GM19452 (cell line): Measurements from ENCODE around the gene SLC22A5.
"Not testable (repeated sequence)": the region's sequence is repeated elsewhere in the genome, so short reads cannot be mapped to it uniquely, and the experiment has no call there.

Experiments used
- ATAC-seq: cut with Tn5 transposase; IDR thresholded peaks from one replicate; pipeline ENCODE4 v1.9.1; 2021; ENCODE audit not compliant: unreplicated experiment

Gene SLC22A5

GRCh38 chr5:132410451-132411303, 41.2 kb downstream of the SLC22A5 start:
- peak; percentile 69 for ATAC-seq

GRCh38 chr5:132411304-132412013, 41.9 kb downstream of the SLC22A5 start:
- ATAC-seq = no peak

GRCh38 chr5:132413567-132413966, 44.1 kb downstream of the SLC22A5 start:
- no peak for ATAC-seq

- no peak for ATAC-seq
These were observed 45.3 kb downstream of the SLC22A5 start for GRCh38 chr5:132414634-132415378.

- ATAC-seq = not testable (repeated sequence)
These were observed 46.0 kb downstream of the SLC22A5 start for GRCh38 chr5:132415516-132415915.

- no peak for ATAC-seq
These were observed 46.9 kb downstream of the SLC22A5 start for GRCh38 chr5:132416306-132417009.

- no peak for ATAC-seq
These were observed 47.5 kb downstream of the SLC22A5 start for GRCh38 chr5:132417010-132417439.

- no peak for ATAC-seq
These were observed 48.0 kb downstream of the SLC22A5 start for GRCh38 chr5:132417461-132417860.

GRCh38 chr5:132417889-132418485, 48.5 kb downstream of the SLC22A5 start:
- ATAC-seq = no peak

- ATAC-seq = no peak
These were observed 49.4 kb downstream of the SLC22A5 start for GRCh38 chr5:132418881-132419280.

GRCh38 chr5:132419502-132420468, 50.3 kb downstream of the SLC22A5 start:
- no peak for ATAC-seq

- ATAC-seq = peak; percentile 43
These were observed 51.3 kb downstream of the SLC22A5 start for GRCh38 chr5:132420706-132421272.

GRCh38 chr5:132421462-132421861, 52.0 kb downstream of the SLC22A5 start:
- no peak for ATAC-seq

GRCh38 chr5:132422720-132423437, 53.4 kb downstream of the SLC22A5 start:
- ATAC-seq = peak; percentile 22

- no peak for ATAC-seq
These were observed 54.0 kb downstream of the SLC22A5 start for GRCh38 chr5:132423438-132423898.

- ATAC-seq = no peak
These were observed 54.8 kb downstream of the SLC22A5 start for GRCh38 chr5:132424167-132424880.
